Left ventricle myocardium inferior (tissue), 1 donor: ENCODE data around the gene ARMC9. TPM values are rescaled to one million over a fixed set of nuclear protein-coding genes. Genes with fewer than 3 reads are reported as not detected.
"Not testable (repeated sequence)": the region's sequence is repeated elsewhere in the genome, so short reads cannot be mapped to it uniquely, and the experiment has no call there.

Experiments used
- DNase-seq: peaks from one replicate; pipeline ENCODE4 v3.0.0-alpha.2; 2020
- H3K27ac ChIP-seq: fragments of 200-600 bp; replicated peaks from 2 replicates; pipeline ENCODE4 v1.8.0; 2021
- H3K27me3 ChIP-seq: fragments of 200-600 bp; 2 replicates; pipeline ENCODE4 v1.8.0; 2021; ENCODE audit warnings: low read depth
- H3K36me3 ChIP-seq: fragments of 200-600 bp; 2 replicates; pipeline ENCODE4 v1.8.0; 2021
- H3K4me1 ChIP-seq: fragments of 200-600 bp; 2 replicates; pipeline ENCODE4 v1.8.0; 2021
- H3K4me3 ChIP-seq: fragments of 200-600 bp; 2 replicates; pipeline ENCODE4 v1.8.0; 2021; ENCODE audit warnings: mild to moderate bottlenecking, moderate library complexity
- H3K9me3 ChIP-seq: fragments of 200-600 bp; replicated peaks from 2 replicates; pipeline ENCODE4 v1.8.0; 2021
- CTCF ChIP-seq: fragments of 200-600 bp; IDR thresholded peaks from 2 replicates; pipeline ENCODE4 v1.8.0; 2021; ENCODE audit warnings: antibody characterized with exemption, mild to moderate bottlenecking, borderline replicate concordance
- intact Hi-C: fragments of 100-400 bp; cut with micrococcal nuclease; formaldehyde crosslinking; loops from one replicate; pipeline ENCODE4 v1.11.0; 2022
- total RNA-seq: library from RNA; stranded (reverse); fragmentation: NEBNext Ultra II Directional; extraction: Animal tissue kit (Norgen Biotek cat#: 25700); gene quantifications from one replicate; pipeline ENCODE4 v1.2.1, GENCODE V29; 2021
- donor health status: DM: no; HTN: yes; CAD: no; lungs with severe emphysema.

Gene ARMC9
- total RNA-seq, 1 donor from 2014 or later = 3.1 TPM

- no peaks in the 10 kb centered on the region for H3K9me3 ChIP-seq
- no peaks in the 10 kb centered on the region for H3K4me1 ChIP-seq
- no peaks in the 10 kb centered on the region for H3K36me3 ChIP-seq
- no peak overlapping the region for H3K27ac ChIP-seq
- no peaks in the 10 kb centered on the region for H3K27me3 ChIP-seq
- no peak for TF ChIP-seq CTCF
- no peak for DNase-seq
- no peak overlapping the region for H3K4me3 ChIP-seq
- intact Hi-C loops = no loop called here
These were observed 46.2 kb downstream of the ARMC9 start for GRCh38 chr2:231244382-231245248.

GRCh38 chr2:231245249-231246094 lies 47.0 kb downstream of the ARMC9 start:
- intact Hi-C loops = no loop called here
- H3K27ac ChIP-seq = no peak overlapping the region
- TF ChIP-seq CTCF = peak; percentile 48
- no peaks in the 10 kb centered on the region for H3K36me3 ChIP-seq
- H3K4me1 ChIP-seq = no peaks in the 10 kb centered on the region
- no peak overlapping the region for H3K4me3 ChIP-seq
- no peaks in the 10 kb centered on the region for H3K9me3 ChIP-seq
- H3K27me3 ChIP-seq = no peaks in the 10 kb centered on the region
- no peak for DNase-seq

- intact Hi-C loops = no loop called here
These were observed 47.9 kb downstream of the ARMC9 start for GRCh38 chr2:231246171-231246842.

GRCh38 chr2:231250146-231250545 lies 51.7 kb downstream of the ARMC9 start:
- no peaks in the 10 kb centered on the region for H3K36me3 ChIP-seq
- intact Hi-C loops = no loop called here
- TF ChIP-seq CTCF = no peak
- DNase-seq = no peak
- no peaks in the 10 kb centered on the region for H3K4me1 ChIP-seq
- H3K4me3 ChIP-seq = no peak overlapping the region
- no peaks in the 10 kb centered on the region for H3K27me3 ChIP-seq
- no peak overlapping the region for H3K27ac ChIP-seq
- no peaks in the 10 kb centered on the region for H3K9me3 ChIP-seq

More at GRCh38 chr2:231246171-231246842, 47.9 kb downstream of the ARMC9 start:
- H3K9me3 ChIP-seq = no peaks in the 10 kb centered on the region
- H3K4me3 ChIP-seq = no peak overlapping the region
- DNase-seq = no peak
- no peaks in the 10 kb centered on the region for H3K27me3 ChIP-seq
- no peak for TF ChIP-seq CTCF
- no peaks in the 10 kb centered on the region for H3K36me3 ChIP-seq
- H3K27ac ChIP-seq = no peak overlapping the region
- no peaks in the 10 kb centered on the region for H3K4me1 ChIP-seq

- Histone ChIP-seq H3K27ac (no peak overlapping the region), H3K4me1 (no peaks in the 10 kb centered on the region), H3K4me3 (no peak overlapping the region), H3K36me3 (no peaks in the 10 kb centered on the region), H3K27me3 (no peaks in the 10 kb centered on the region), H3K9me3 (no peaks in the 10 kb centered on the region)
- TF ChIP-seq CTCF = no peak
- intact Hi-C loops = no loop called here
- DNase-seq = no peak
These were observed 52.3 kb downstream of the ARMC9 start for GRCh38 chr2:231250698-231251097.

- H3K27me3 ChIP-seq, H3K4me1 ChIP-seq, intact Hi-C loops, H3K27ac ChIP-seq, H3K36me3 ChIP-seq, DNase-seq, H3K9me3 ChIP-seq, H3K4me3 ChIP-seq: not testable (repeated sequence)
These were observed 54.9 kb downstream of the ARMC9 start for GRCh38 chr2:231253292-231253691.
